ENCODE results near the gene OVOL1.

DNA sequence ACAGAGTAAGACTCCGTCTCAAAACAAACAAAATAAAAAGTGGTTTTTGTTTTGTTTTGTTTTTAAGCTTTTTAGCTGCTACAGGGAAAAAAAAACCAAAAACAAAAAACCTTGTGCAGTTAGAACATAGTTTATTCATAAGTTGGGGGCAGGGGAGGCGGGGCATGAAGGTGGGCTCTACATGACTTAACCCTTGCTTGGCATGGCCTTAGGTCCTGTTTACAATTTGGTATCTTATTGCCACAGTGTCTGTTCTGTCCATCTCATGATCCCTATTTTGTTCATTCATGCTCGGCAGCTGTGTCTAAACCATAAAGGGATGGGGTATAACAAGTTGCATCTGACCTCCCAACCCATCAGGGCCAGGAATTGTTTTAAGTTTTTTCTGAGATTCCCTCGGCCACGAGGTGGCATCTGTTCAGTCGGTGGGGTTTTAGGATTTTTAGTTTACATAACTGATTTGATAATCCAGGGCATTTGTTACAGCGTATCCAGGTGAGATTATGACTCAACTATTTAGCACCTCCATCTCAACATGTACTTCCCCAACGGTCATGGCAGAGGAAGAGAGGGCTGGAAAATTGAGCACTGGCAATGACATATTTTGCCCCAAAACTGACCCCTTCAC, 13.0 kb upstream of the OVOL1 start:
- TF ChIP-seq CTCF (IDR thresholded peaks at IDR 0.05; ENCODE audit: low read depth, low read length): no peak
- no peak for TF ChIP-seq POLR2A (IDR thresholded peaks at IDR 0.05; ENCODE audit: extremely low read depth, insufficient read length)
- TF ChIP-seq, protein P1, sequence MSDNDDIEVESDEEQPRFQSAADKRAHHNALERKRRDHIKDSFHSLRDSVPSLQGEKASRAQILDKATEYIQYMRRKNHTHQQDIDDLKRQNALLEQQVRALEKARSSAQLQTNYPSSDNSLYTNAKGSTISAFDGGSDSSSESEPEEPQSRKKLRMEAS (IDR thresholded peaks at IDR 0.05; ENCODE audit: low read depth, low read length): no peak
